ENCODE data around the gene DIPK1C. TPM values are rescaled to one million over a fixed set of nuclear protein-coding genes. Genes with fewer than 3 reads are reported as not detected.

Gene DIPK1C
- polyA plus RNA-seq, 2 of the 4 experiments (the other 2 are of a cell fraction), result not detected

- TF ChIP-seq RAD21 (conservative IDR thresholded peaks at IDR 0.05 in 1 of 2, IDR thresholded peaks at IDR 0.05 in 1 of 2), result no peak
- TF ChIP-seq ESRRA (IDR thresholded peaks at IDR 0.05; ENCODE audit: borderline replicate concordance, low read length), result no peak
- no peak for TF ChIP-seq MAFK (IDR thresholded peaks at IDR 0.05; ENCODE audit: partially characterized antibody)
- TF ChIP-seq CHD2 (IDR thresholded peaks at IDR 0.05; ENCODE audit: low read length, partially characterized antibody), result no peak
These were observed 16.2 kb downstream of the DIPK1C start (continued) for GRCh38 chr18:74440808-74441427.

- 60% methylated on average over 6 of the region's 6 CpGs for WGBS (ENCODE audit: missing lambda C conversion rate)
- POLR2A ChIA-PET, result no interaction called here
- no peak for FAIRE-seq
- no peak for TF ChIP-seq KDM1A (IDR thresholded peaks at IDR 0.05; ENCODE audit: low read depth)
- no peak for TF ChIP-seq CHD2 (IDR thresholded peaks at IDR 0.05; ENCODE audit: low read length, partially characterized antibody)
- no peak for TF ChIP-seq CBX8 (IDR thresholded peaks at IDR 0.05)
- TF ChIP-seq TP53 (CRISPR knock-in tag; IDR thresholded peaks at IDR 0.05), result no peak
- TF ChIP-seq NPAS2 (CRISPR knock-in tag; IDR thresholded peaks at IDR 0.05; ENCODE audit: borderline replicate concordance), result no peak
- no peak for TF ChIP-seq CTCF (IDR thresholded peaks at IDR 0.05)
- no peak for TF ChIP-seq JUNB (IDR thresholded peaks at IDR 0.05)
- TF ChIP-seq ZFP36 (IDR thresholded peaks at IDR 0.05; ENCODE audit: borderline replicate concordance, partially characterized antibody), result no peak
- no peak for TF ChIP-seq PBX3 (IDR thresholded peaks at IDR 0.05)
- TF ChIP-seq HDAC2 (IDR thresholded peaks at IDR 0.05), result no peak
- TF ChIP-seq FOSL2 (IDR thresholded peaks at IDR 0.05), result no peak
- TF ChIP-seq FOSL2 (CRISPR knock-in tag; IDR thresholded peaks at IDR 0.05), result no peak
- no peak for TF ChIP-seq RAD21 (conservative IDR thresholded peaks at IDR 0.05 in 1 of 2, IDR thresholded peaks at IDR 0.05 in 1 of 2)
- no peak for TF ChIP-seq POLR2AphosphoS2 (conservative IDR thresholded peaks at IDR 0.05; ENCODE audit: low read length)
- TF ChIP-seq CHD4 (IDR thresholded peaks at IDR 0.05; ENCODE audit: borderline replicate concordance), result no peak
- TF ChIP-seq EP300 (IDR thresholded peaks at IDR 0.05), result no peak
- ATAC-seq, result no peak
- no peaks in the 10 kb centered on the region for H3K9me3 ChIP-seq
- H3K4me1 ChIP-seq, result no peaks in the 10 kb centered on the region
- CTCF ChIA-PET, result no interaction called here
- no peak for DNase-seq (ENCODE audit: low read depth in 1 of 2, low spot score in 1 of 2)
- H3K27ac ChIP-seq, result no peak overlapping the region
- H3K4me2 ChIP-seq, result no peak overlapping the region
- H3K4me3 ChIP-seq, result no peak overlapping the region
These were observed 19.0 kb downstream of the DIPK1C start for GRCh38 chr18:74438091-74438490.

GRCh38 chr18:74436158-74436769, 20.8 kb downstream of the DIPK1C start:
- H3K4me1 ChIP-seq, result no peaks in the 10 kb centered on the region
- FAIRE-seq (no peak), DNase-seq (ENCODE audit: low read depth in 1 of 2, low spot score in 1 of 2) (no peak), ATAC-seq (no peak)
- H3K4me2 ChIP-seq, result no peak overlapping the region
- H3K4me3 ChIP-seq, result no peak overlapping the region
- POLR2A ChIA-PET, result no interaction called here
- TF ChIP-seq NPAS2 (CRISPR knock-in tag; IDR thresholded peaks at IDR 0.05; ENCODE audit: borderline replicate concordance) (no peak), HOXB5 (CRISPR knock-in tag; IDR thresholded peaks at IDR 0.05) (no peak), MAZ (IDR thresholded peaks at IDR 0.05; ENCODE audit: borderline replicate concordance, low read depth, low read length) (no peak), FOSB (CRISPR knock-in tag; IDR thresholded peaks at IDR 0.05) (no peak), ZFP36 (IDR thresholded peaks at IDR 0.05; ENCODE audit: borderline replicate concordance, partially characterized antibody) (no peak)
- CTCF ChIA-PET, result no interaction called here
- H3K27ac ChIP-seq, result no peak overlapping the region
- 56% methylated on average over 9 of the region's 14 CpGs for WGBS (ENCODE audit: missing lambda C conversion rate)
- H3K9me3 ChIP-seq, result no peaks in the 10 kb centered on the region
